GM10248 (cell line): ENCODE measurements around the gene MFN2.
A peak's percentile ranks its signal among the peaks of the same experiment; 100 is the strongest.
"Not testable (repeated sequence)": the region's sequence is repeated elsewhere in the genome, so short reads cannot be mapped to it uniquely, and the experiment has no call there.

ENCODE experiments used
- CTCF ChIA-PET: fragments of 300-600 bp; sonication (Branson Sonifier 250); formaldehyde crosslinking; extraction: SDS; loops from one replicate; lab custom pipeline; 2021; ENCODE audit warnings: antibody characterized with exemption; lab: Yijun Ruan, JAX
- POLR2A ChIA-PET: fragments of 350-650 bp; sonication (Branson Sonifier 250); formaldehyde crosslinking; extraction: SDS; loops from one replicate; lab custom pipeline; 2020; ENCODE audit warnings: antibody characterized with exemption; lab: Yijun Ruan, JAX
- DNase-seq: peaks from one replicate; pipeline ENCODE4 v3.0.0; 2012; ENCODE audit errors: extremely low spot score
- TF ChIP-seq, protein P1 (sequence below): IDR thresholded peaks from 2 replicates; pipeline ENCODE4 v1.5.1; 2012; ENCODE audit warnings: mild to moderate bottlenecking, low read depth; ENCODE audit errors: extremely low read depth, missing control alignments, control extremely low read depth

Gene MFN2

DNA sequence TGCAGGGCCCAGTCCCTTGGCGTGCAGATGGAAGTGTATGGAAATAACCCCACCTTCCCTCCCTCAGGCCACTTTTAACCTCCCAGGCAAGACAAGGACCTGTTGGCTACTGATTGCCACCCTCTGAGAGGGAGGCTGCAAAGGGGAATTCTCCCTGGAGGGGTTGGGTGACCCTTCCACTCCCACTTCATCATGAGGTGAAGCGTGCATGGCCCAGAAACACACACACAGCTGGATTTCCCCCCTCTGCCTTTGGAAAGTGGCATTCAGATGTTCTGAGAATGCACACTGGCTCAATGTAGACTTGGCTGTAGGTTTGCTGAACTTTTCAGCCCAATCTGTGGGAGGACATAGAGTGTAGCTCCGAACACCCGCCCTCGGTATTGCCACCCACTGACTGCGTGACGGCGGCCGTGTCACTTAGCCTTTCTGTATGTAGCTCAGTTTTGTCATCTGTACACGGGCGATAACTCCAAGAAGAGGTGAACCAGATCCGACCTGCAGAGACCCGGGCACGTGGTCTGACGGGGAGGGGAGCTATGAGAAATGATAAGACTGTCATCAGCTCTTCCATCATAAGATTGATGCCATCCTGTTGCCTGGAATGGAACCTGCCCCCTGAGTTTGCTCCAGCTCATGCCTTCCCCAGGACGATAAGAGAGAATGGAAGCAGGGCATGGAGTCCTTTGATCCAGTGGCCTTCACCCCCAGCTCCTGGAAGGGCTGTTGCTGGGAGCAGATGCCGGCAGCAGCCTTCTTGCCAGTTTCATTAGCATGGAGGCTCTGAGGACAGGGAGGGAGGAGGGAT is 58.3 kb downstream of the MFN2 start:
- ChIA-PET CTCF (interaction anchor here (1.1 to 4.9 kb wide), 11 partner anchors 7 to 85 kb away, joined by 4 to 35 read pairs (median 7); partner anchors contain the start of gene MIIP), POLR2A (interaction anchor here (0.5 to 4.1 kb wide), 6 partner anchors 13 to 130 kb away, joined by 3 to 25 read pairs (median 6); partner anchors contain the start of genes KIAA2013 and MIIP)
- no peak for DNase-seq
- TF ChIP-seq, protein P1, sequence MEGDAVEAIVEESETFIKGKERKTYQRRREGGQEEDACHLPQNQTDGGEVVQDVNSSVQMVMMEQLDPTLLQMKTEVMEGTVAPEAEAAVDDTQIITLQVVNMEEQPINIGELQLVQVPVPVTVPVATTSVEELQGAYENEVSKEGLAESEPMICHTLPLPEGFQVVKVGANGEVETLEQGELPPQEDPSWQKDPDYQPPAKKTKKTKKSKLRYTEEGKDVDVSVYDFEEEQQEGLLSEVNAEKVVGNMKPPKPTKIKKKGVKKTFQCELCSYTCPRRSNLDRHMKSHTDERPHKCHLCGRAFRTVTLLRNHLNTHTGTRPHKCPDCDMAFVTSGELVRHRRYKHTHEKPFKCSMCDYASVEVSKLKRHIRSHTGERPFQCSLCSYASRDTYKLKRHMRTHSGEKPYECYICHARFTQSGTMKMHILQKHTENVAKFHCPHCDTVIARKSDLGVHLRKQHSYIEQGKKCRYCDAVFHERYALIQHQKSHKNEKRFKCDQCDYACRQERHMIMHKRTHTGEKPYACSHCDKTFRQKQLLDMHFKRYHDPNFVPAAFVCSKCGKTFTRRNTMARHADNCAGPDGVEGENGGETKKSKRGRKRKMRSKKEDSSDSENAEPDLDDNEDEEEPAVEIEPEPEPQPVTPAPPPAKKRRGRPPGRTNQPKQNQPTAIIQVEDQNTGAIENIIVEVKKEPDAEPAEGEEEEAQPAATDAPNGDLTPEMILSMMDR, result no peak

DNA sequence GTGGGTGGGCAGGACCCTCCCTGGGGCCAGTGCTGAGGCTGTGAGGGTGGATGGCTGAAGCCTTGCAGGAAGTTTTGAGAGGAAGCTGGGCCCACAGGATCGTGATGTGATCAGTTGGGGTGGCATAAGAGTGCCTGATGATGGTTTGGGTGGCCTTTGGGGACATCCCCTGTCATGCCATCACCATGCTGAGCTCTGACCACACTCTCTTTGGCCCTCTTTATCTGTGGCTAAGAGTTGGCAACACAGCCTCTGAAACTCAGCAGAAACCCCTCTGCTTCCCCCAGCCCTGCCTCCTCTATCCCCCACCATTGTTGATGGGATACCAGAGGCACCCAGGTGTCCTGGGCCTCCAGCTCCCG is 58.9 kb downstream of the MFN2 start:
- POLR2A ChIA-PET, result interaction anchor here (0.5 to 4.1 kb wide), 6 partner anchors 13 to 130 kb away, joined by 3 to 25 read pairs (median 5); partner anchors contain the start of genes KIAA2013 and MIIP
- TF ChIP-seq, protein P1, result no peak
- DNase-seq, result no peak
- CTCF ChIA-PET, result interaction anchor here (1.1 to 4.9 kb wide), 11 partner anchors 8 to 85 kb away, joined by 4 to 35 read pairs (median 7); partner anchors contain the start of gene MIIP

DNA sequence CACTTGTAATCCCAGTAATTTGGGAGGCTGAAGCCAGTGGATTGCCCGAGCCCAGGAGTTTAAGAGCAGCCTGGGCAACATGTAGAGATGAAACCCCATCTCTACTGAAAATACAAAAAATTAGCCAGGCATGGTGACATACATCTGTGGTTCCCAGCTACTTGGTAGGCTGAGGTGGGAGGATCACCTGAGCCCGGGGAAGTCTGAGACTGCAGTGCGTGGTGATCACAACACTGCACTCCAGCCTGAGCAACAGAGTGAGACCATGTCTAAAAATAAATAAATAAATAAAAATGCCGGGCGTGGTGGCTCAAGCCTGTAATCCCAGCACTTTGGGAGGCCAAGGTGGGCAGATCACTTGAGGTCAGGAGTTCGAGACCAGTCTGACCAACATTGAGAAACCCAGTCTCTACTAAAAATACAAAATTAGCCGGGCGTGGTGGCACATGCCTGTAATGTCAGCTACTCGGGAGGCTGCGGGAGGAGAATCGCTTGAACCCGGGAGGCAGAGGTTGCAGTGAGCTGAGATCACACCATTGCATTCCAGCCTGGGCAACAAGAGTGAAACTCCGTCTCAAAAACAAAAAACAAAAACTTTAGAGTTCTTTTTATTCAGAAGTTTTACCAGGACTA is 59.7 kb downstream of the MFN2 start:
- POLR2A ChIA-PET, result interaction anchor here (0.7 to 4.1 kb wide), 7 partner anchors 12 to 140 kb away, joined by 3 to 25 read pairs (median 4); partner anchors contain the start of gene MIIP
- not testable (repeated sequence) for DNase-seq
- CTCF ChIA-PET, result interaction anchor here (0.8 to 4.9 kb wide), 16 partner anchors 9 to 84 kb away, joined by 3 to 35 read pairs (median 6); partner anchors contain the start of gene MIIP

DNA sequence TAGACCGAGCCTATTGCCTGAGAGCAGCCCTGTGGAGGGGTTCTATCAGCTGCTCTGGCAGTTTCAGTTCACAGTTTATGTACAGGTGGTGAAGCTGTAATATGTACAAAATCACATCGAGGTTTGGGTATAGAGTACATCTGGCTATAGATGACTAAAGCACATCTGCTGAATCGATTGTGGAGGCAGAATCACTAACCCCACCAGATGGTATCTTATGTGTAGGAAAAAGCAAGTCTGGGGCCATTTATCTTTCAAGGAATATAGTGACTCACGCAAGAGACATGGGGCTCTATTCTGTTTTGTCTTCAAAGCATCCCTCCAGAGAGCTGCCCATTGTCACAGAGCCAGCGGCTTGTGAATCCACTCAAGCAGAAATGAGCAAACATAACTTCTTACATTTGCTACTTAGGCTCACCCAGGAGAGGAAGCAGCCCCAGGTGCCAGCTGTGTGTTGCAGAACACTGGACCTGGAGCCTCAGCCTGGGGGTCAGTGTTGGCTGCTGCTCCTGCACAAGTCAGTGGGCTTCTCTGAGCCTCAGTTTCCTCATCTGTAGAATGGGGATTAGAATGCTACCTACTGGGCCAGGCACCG is 60.3 kb downstream of the MFN2 start:
- ChIA-PET POLR2A (interaction anchor here (0.7 to 4.1 kb wide), 7 partner anchors 11 to 139 kb away, joined by 3 to 25 read pairs (median 4); no protein-coding TSS in a partner anchor), CTCF (interaction anchor here (0.8 to 4.9 kb wide), 13 partner anchors 8 to 74 kb away, joined by 3 to 35 read pairs (median 6); partner anchors contain the start of gene MIIP)
- DNase-seq, result peak; percentile 62
- TF ChIP-seq, protein P1, result no peak

DNA sequence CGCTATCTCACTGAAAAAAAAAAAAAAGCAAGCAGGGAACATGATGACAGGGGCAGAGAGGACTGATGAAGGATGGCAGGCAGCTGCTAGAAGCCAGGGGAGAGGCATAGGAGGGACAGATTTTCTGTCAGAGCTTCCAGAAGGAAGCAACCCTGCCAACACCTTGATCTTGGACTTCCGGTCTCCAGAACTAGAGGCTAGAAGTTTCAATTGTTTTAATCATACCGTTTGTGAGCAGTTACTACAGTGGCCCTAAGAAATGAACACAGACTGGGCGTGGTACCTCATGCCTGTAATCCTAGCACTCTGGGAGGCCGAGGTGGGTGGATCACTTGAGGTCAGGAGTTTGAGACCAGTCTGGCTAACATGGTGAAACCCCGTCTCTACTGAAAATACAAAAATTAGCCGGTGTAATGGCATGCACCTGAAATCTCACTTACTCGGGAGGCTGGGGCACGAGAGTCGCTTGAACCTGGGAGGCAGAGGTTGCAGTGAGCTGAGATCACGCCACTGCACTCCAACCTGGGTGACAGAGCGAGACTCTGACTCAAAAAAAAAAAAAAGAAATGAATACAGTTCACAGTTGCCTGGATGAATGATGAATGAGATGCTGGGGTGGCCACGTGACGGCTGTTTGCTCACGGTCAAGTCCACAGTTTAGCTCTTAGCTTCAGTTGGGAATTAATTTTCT is 64.1 kb downstream of the MFN2 start:
- CTCF ChIA-PET, result interaction anchor here (2.6 kb wide), 1 partner anchor 35 kb away, joined by 15 read pairs; no protein-coding TSS in a partner anchor
- POLR2A ChIA-PET, result interaction anchor here (1.3 to 1.5 kb wide), 2 partner anchors 25 to 135 kb away, joined by 5 to 9 read pairs; partner anchors contain the start of gene MIIP
- not testable (repeated sequence) for DNase-seq

DNA sequence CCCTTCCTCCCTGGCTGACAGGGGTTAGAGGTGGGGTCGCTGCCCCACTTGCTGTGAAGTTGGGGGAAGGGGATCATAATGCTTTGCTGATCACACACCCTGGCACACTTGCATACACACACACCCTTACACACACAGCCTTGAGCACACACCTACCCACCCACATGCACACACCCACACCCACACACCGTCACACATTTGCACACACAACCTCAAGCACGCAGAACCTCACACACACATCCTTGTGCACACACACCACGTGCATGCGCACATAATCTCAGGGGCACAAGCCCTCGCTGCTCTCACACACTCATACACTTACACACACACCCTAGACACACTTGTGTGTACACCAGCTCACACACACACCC is 66.5 kb downstream of the MFN2 start:
- DNase-seq, result no peak
- CTCF ChIA-PET, result interaction anchor here (1.0 to 2.9 kb wide), 6 partner anchors 10 to 46 kb away, joined by 3 to 12 read pairs (median 6); no protein-coding TSS in a partner anchor
- POLR2A ChIA-PET, result interaction anchor here (0.9 to 2.9 kb wide), 5 partner anchors 22 to 139 kb away, joined by 3 to 8 read pairs (median 4); partner anchors contain the start of gene MIIP
- TF ChIP-seq, protein P1, result no peak
